Calu3 (cell line): Measurements from ENCODE around the gene NT5DC4. TPM values are rescaled to one million over a fixed set of nuclear protein-coding genes. Genes with fewer than 3 reads are reported as not detected.

Experiments
- BruUV-seq: library from RNA; stranded (reverse); fragments of 400-500 nt; replicated peaks from 2 replicates; lab custom pipeline; 2021; lab: Mats Ljungman, UMichigan
- CTCF ChIA-PET: fragments of 300-600 bp; sonication (Branson Sonifier 250); formaldehyde crosslinking; loops from one replicate; lab custom pipeline; 2022; ENCODE audit warnings: antibody characterized with exemption; lab: Charles Lee
- DNase-seq: peaks from one replicate; pipeline ENCODE4 v3.0.0; 2022
- H3K27ac Mint-ChIP-seq: one replicate; pipeline ENCODE4 v1.8.0; 2022; ENCODE audit warnings: mixed read lengths; ENCODE audit not compliant: unreplicated experiment
- H3K27me3 Mint-ChIP-seq: one replicate; pipeline ENCODE4 v1.8.0; 2022; ENCODE audit warnings: mixed read lengths; ENCODE audit not compliant: unreplicated experiment
- H3K36me3 Mint-ChIP-seq: one replicate; pipeline ENCODE4 v1.8.0; 2022; ENCODE audit warnings: mild to moderate bottlenecking, moderate library complexity, mixed read lengths; ENCODE audit not compliant: insufficient read depth, unreplicated experiment
- H3K4me1 Mint-ChIP-seq: one replicate; pipeline ENCODE4 v1.8.0; 2022; ENCODE audit warnings: mild to moderate bottlenecking, low read depth, mixed read lengths; ENCODE audit not compliant: unreplicated experiment
- H3K4me3 Mint-ChIP-seq: one replicate; pipeline ENCODE4 v1.8.0; 2022; ENCODE audit warnings: mild to moderate bottlenecking, low read depth, moderate library complexity, mixed read lengths; ENCODE audit not compliant: unreplicated experiment
- H3K9me3 Mint-ChIP-seq: one replicate; pipeline ENCODE4 v1.8.0; 2022; ENCODE audit warnings: low read depth, mixed read lengths; ENCODE audit not compliant: unreplicated experiment
- intact Hi-C: fragments of 100-400 bp; cut with micrococcal nuclease; formaldehyde crosslinking; loops from one replicate; pipeline ENCODE4 v1.10.0; 2022; ENCODE audit not compliant: unreplicated experiment
- total RNA-seq: library from RNA; stranded (reverse); gene quantifications from 2 replicates; pipeline ENCODE4 v1.2.3, GENCODE V29; 2022
- TF ChIP-seq, protein P1 (sequence below): fragments of 200-600 bp; IDR thresholded peaks from one replicate; pipeline ENCODE4 v1.8.0; 2022; ENCODE audit warnings: antibody characterized with exemption; ENCODE audit not compliant: unreplicated experiment

NT5DC4 gene
- total RNA-seq, 1 experiment from 2014 or later, result 10.1 TPM

DNA sequence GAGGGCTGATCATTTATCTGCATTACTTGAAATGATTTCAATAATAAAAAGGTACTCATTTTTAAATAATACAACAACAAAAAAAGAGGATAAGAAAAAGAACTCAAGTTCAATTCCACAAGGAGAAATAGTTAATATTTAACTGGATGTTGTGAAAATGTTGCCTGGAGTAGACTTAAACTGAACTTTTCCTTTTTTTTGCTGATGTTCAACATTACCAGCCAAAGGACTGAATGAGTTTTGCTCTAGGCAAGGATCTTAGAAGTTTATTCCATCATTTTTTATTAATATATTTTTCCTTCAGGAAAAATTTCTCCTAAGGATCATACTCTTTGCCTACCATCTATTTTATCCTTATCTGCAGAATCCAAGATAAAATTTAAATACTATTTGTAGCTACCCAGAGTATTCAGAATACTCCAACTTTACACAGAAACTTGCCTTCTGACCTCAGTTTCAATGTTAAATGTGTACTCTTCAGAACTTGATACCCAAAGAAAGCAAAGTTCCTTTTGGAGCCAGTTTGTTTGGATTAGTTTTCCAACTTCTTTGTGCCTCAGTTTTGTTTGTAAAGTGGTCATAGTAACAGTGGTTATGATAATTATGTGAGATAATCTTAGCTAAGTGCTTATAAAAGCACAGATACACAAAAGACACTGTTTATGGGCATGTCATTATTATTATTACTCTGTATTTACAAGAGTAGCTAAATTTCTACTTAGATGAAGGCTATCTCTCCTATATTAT is 30.8 kb downstream of the NT5DC4 start:
- CTCF ChIA-PET, result interaction anchor here (0.5 to 4.9 kb wide), 2 partner anchors 178 to 191 kb away, joined by 7 to 52 read pairs; no protein-coding TSS in a partner anchor
- H3K9me3 Mint-ChIP-seq, result no peaks in the 10 kb centered on the region
- H3K4me3 Mint-ChIP-seq, result no peak overlapping the region
- DNase-seq, result no peak
- H3K4me1 Mint-ChIP-seq, result peaks cover 63% of the 10 kb centered on the region
- BruUV-seq, result no TSS peak
- no peak overlapping the region for H3K27ac Mint-ChIP-seq
- no peaks in the 10 kb centered on the region for H3K27me3 Mint-ChIP-seq
- intact Hi-C loops, result no loop called here
- H3K36me3 Mint-ChIP-seq, result peaks cover 56% of the 10 kb centered on the region
- TF ChIP-seq, protein P1, sequence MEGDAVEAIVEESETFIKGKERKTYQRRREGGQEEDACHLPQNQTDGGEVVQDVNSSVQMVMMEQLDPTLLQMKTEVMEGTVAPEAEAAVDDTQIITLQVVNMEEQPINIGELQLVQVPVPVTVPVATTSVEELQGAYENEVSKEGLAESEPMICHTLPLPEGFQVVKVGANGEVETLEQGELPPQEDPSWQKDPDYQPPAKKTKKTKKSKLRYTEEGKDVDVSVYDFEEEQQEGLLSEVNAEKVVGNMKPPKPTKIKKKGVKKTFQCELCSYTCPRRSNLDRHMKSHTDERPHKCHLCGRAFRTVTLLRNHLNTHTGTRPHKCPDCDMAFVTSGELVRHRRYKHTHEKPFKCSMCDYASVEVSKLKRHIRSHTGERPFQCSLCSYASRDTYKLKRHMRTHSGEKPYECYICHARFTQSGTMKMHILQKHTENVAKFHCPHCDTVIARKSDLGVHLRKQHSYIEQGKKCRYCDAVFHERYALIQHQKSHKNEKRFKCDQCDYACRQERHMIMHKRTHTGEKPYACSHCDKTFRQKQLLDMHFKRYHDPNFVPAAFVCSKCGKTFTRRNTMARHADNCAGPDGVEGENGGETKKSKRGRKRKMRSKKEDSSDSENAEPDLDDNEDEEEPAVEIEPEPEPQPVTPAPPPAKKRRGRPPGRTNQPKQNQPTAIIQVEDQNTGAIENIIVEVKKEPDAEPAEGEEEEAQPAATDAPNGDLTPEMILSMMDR, result no peak

DNA sequence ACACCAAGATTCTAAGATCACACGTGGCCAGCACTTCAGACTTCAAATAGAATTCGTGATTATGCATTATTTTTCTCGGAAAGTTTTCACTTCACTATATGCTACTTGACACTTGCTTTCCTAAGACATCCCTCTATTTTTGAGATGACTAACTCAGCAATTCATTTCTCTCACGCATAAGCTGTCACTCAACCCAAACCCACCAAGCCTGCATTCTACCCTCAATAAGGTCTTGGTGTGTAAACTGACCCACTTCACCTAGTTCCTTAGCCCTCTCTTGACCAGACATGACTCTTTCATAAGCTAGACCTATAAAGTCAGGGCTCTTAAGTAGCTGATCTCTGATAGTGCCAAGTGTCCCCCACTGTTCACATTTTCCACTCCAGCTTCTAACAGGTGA is 31.8 kb downstream of the NT5DC4 start:
- peaks cover 62% of the 10 kb centered on the region for H3K4me1 Mint-ChIP-seq
- peak overlapping the region; percentile 67 for H3K27ac Mint-ChIP-seq
- H3K4me3 Mint-ChIP-seq, result peak overlapping the region; percentile 11
- H3K27me3 Mint-ChIP-seq, result no peaks in the 10 kb centered on the region
- no TSS peak for BruUV-seq
- TF ChIP-seq, protein P1, result no peak
- CTCF ChIA-PET, result interaction anchor here (0.6 to 1.3 kb wide), 2 partner anchors 9 to 189 kb away, joined by 4 to 5 read pairs; no protein-coding TSS in a partner anchor
- peaks cover 58% of the 10 kb centered on the region for H3K36me3 Mint-ChIP-seq
- no peaks in the 10 kb centered on the region for H3K9me3 Mint-ChIP-seq
- intact Hi-C loops, result no loop called here
- DNase-seq, result no peak

DNA sequence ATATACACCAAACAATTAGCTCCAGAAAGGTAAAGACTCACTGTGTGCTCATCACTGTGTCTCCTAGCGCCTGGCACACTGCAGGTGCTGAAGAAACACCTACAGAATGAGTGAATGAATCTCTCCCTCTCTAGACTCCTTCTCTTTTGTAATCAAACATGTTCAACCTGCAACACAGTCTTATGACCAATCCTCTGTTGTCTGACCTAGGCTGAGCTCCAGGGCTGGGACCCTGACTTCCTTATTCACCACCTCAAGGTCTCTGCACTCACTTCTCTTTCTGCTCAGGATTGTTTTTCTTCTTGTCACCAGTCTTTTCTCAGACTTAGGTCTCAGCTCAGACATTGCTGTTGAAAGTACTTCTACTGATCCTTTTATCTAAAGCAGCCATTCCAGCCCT is 33.7 kb downstream of the NT5DC4 start:
- CTCF ChIA-PET, result interaction anchor here (1.6 kb wide), 1 partner anchor 17 kb away, joined by 3 read pairs; no protein-coding TSS in a partner anchor
- Mint-ChIP-seq H3K27me3 (no peaks in the 10 kb centered on the region), H3K36me3 (peaks cover 49% of the 10 kb centered on the region), H3K27ac (peak overlapping the region; percentile 15), H3K9me3 (no peaks in the 10 kb centered on the region), H3K4me1 (peaks cover 59% of the 10 kb centered on the region), H3K4me3 (no peak overlapping the region)
- TF ChIP-seq, protein P1, result no peak
- BruUV-seq, result no TSS peak
- no peak for DNase-seq
- intact Hi-C loops, result no loop called here

DNA sequence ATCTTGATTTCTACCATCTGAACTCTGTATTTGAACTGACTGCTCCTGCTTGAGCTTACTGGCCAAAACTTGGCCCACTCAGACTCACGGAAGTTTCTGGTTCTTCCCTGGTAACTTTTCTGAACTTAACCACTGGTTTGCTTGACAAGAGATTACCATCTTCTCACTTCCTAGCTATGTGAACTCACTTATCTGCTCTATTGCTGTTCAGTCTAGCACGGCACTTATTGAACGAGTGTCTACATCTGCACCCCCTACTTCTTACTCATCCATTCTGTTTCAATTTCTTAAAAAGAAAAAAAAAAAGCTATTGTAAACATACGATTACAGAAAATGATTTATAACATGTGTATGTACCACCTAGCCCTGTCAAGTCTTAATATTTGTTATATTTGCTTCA is 34.6 kb downstream of the NT5DC4 start:
- peaks cover 50% of the 10 kb centered on the region for H3K4me1 Mint-ChIP-seq
- no peaks in the 10 kb centered on the region for H3K27me3 Mint-ChIP-seq
- BruUV-seq, result no TSS peak
- CTCF ChIA-PET, result interaction anchor here (0.5 to 1.6 kb wide), 2 partner anchors 18 to 80 kb away, joined by 3 to 5 read pairs; no protein-coding TSS in a partner anchor
- no peak overlapping the region for H3K4me3 Mint-ChIP-seq
- H3K36me3 Mint-ChIP-seq, result peaks cover 40% of the 10 kb centered on the region
- no peaks in the 10 kb centered on the region for H3K9me3 Mint-ChIP-seq
- intact Hi-C loops, result no loop called here
- TF ChIP-seq, protein P1, result no peak
- no peak overlapping the region for H3K27ac Mint-ChIP-seq
- no peak for DNase-seq
